NCI-H146 treated with DMSO at 0.1 percent for 48 hours (cell line): Measurements from ENCODE around the gene PELI1.
"Not testable (repeated sequence)": the region's sequence is repeated elsewhere in the genome, so short reads cannot be mapped to it uniquely, and the experiment has no call there.

Experiments
- DNase-seq: peaks from one replicate; lab custom pipeline; 2025; ENCODE audit not compliant: unreplicated experiment; lab: John Stamatoyannopoulos, UW

Gene PELI1

GRCh38 chr2:64124168-64124567 lies 20.1 kb downstream of the PELI1 start:
- DNase-seq: no peak

GRCh38 chr2:64123740-64124139 lies 20.5 kb downstream of the PELI1 start:
- DNase-seq: no peak

- no peak for DNase-seq
These were observed 21.9 kb downstream of the PELI1 start for GRCh38 chr2:64122358-64122757.

GRCh38 chr2:64120928-64121327 lies 23.3 kb downstream of the PELI1 start:
- DNase-seq: no peak

GRCh38 chr2:64120008-64120407 lies 24.2 kb downstream of the PELI1 start:
- DNase-seq: no peak

- DNase-seq: no peak
These were observed 24.9 kb downstream of the PELI1 start for GRCh38 chr2:64119369-64119768.

GRCh38 chr2:64115808-64116598 lies 28.2 kb downstream of the PELI1 start:
- DNase-seq: no peak

- DNase-seq: no peak
These were observed 29.3 kb downstream of the PELI1 start for GRCh38 chr2:64114912-64115277.

- DNase-seq: no peak
These were observed 29.9 kb downstream of the PELI1 start for GRCh38 chr2:64114063-64114911.

- DNase-seq: no peak
These were observed 32.2 kb downstream of the PELI1 start for GRCh38 chr2:64112016-64112415.

- DNase-seq: no peak
These were observed 32.8 kb downstream of the PELI1 start for GRCh38 chr2:64111426-64111825.

GRCh38 chr2:64108666-64109241 lies 35.5 kb downstream of the PELI1 start:
- DNase-seq: no peak

GRCh38 chr2:64106481-64106880 lies 37.7 kb downstream of the PELI1 start:
- no peak for DNase-seq

- DNase-seq: no peak
These were observed 38.4 kb downstream of the PELI1 start for GRCh38 chr2:64105670-64106461.

- DNase-seq: peak; percentile 91
These were observed 39.3 kb downstream of the PELI1 start for GRCh38 chr2:64104933-64105332.

GRCh38 chr2:64102736-64103135 lies 41.5 kb downstream of the PELI1 start:
- DNase-seq: not testable (repeated sequence)

GRCh38 chr2:64101141-64101591 lies 43.1 kb downstream of the PELI1 start:
- DNase-seq: no peak

- not testable (repeated sequence) for DNase-seq
These were observed 43.6 kb downstream of the PELI1 start for GRCh38 chr2:64100584-64100983.

- DNase-seq: no peak
These were observed 49.4 kb downstream of the PELI1 start for GRCh38 chr2:64094663-64095382.

- DNase-seq: no peak
These were observed 50.9 kb downstream of the PELI1 start for GRCh38 chr2:64093341-64093740.
